Right atrium auricular region (tissue), 2 donors: Measurements from ENCODE around the gene RBM6. TPM values are rescaled to one million over a fixed set of nuclear protein-coding genes. Genes with fewer than 3 reads are reported as not detected.

Source experiments
- DNase-seq: peaks from one replicate; pipeline ENCODE4 v3.0.0-alpha.2; 2019; ENCODE audit warnings: low spot score
- H3K27ac ChIP-seq, 2 donors: fragments of 200-600 bp; sonication (generic); 1 replicate in 1 of 2; 2 replicates in 1 of 2; pipeline ENCODE4 v1.5.1; 2016 to 2019
- H3K27me3 ChIP-seq, 2 donors: fragments of 200-600 bp; sonication (generic); one replicate each; pipeline versions ENCODE4 v1.5.1 to v1.6.0; 2017 to 2019
- H3K36me3 ChIP-seq: fragments of 200-600 bp; sonication (generic); one replicate; pipeline ENCODE4 v1.5.1; 2016
- H3K4me1 ChIP-seq, 2 donors: fragments of 200-600 bp; sonication (generic); one replicate each; pipeline versions ENCODE4 v1.5.1 to v1.6.0; 2017 to 2019
- H3K4me3 ChIP-seq, 2 donors: fragments of 200-600 bp; sonication (generic); 1 replicate in 1 of 2; 2 replicates in 1 of 2; pipeline ENCODE4 v1.5.1; 2017 to 2019; ENCODE audit warnings: mild to moderate bottlenecking in 1 of 2, moderate library complexity in 1 of 2
- H3K9me3 ChIP-seq, 2 donors: fragments of 200-600 bp; sonication (generic); one replicate each; pipeline ENCODE4 v1.5.1; 2019
- CTCF ChIP-seq, 2 donors: fragments of 200-600 bp; sonication (generic); IDR thresholded peaks; one replicate each; pipeline ENCODE4 v1.5.1; 2019; ENCODE audit warnings: antibody characterized with exemption in 2 of 2
- total RNA-seq, 2 donors: library from RNA; depleted of rRNA; stranded (reverse); fragments of >200 nt; gene quantifications; one replicate each; pipeline ENCODE4 v1.1.0, GENCODE V29; 2016

RBM6 gene
- total RNA-seq, 2 donors from 2014 or later: 34.6 to 38.0 TPM

- Histone ChIP-seq H3K27ac (no peak overlapping the region), H3K4me3 (no peak overlapping the region), H3K9me3 (no peaks in the 10 kb centered on the region), H3K36me3 (peaks cover 57% of the 10 kb centered on the region), H3K27me3 (no peaks in the 10 kb centered on the region), H3K4me1 (peaks cover 0 to 38% of the 10 kb centered on the region in 2 donors)
- DNase-seq: no peak
- no peak for TF ChIP-seq CTCF (IDR thresholded peaks at IDR 0.05)
Observed at GRCh38 chr3:50090984-50091383, 151.0 kb downstream of the RBM6 start.

DNA sequence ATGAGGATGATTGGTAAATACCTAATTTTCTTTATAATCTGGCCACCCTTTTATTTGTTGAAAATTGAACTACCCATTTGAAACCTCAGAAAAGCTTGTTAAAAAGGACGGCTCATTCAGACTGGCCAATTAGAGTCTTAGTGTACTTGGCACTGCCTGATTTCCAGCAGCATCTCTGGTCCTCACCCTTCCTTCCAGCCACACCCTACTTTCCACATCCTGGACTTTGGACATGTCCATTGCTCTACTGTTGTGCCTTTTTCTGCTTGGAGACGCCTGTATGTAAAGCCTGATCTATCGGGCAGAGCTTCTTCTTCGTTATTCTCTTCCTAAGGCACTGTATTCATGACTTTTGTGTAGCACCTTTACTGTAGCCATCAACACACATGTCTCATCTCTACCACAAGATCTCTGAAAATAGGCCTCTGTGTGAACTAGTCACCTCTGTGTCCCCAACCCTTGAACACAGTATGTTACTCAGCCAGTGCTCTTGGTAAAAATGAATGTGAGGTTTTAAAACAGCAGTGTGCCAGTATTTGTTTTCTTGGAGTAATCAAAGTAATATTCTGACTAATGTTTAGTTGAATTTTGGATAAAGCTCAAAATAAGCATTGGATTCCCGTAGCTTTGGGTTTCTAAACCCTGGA, 155.5 kb downstream of the RBM6 start:
- Histone ChIP-seq H3K27ac (no peak overlapping the region), H3K27me3 (no peaks in the 10 kb centered on the region), H3K36me3 (peaks cover 100% of the 10 kb centered on the region), H3K4me1 (peaks cover 0 to 34% of the 10 kb centered on the region in 2 donors), H3K9me3 (no peaks in the 10 kb centered on the region), H3K4me3 (no peak overlapping the region)
- TF ChIP-seq CTCF (IDR thresholded peaks at IDR 0.05): no peak
- DNase-seq: no peak

- Histone ChIP-seq H3K9me3 (no peaks in the 10 kb centered on the region), H3K36me3 (peaks cover 100% of the 10 kb centered on the region), H3K4me3 (no peak overlapping the region), H3K4me1 (peaks cover 0 to 16% of the 10 kb centered on the region in 2 donors), H3K27me3 (no peaks in the 10 kb centered on the region), H3K27ac (no peak overlapping the region)
- no peak for TF ChIP-seq CTCF (IDR thresholded peaks at IDR 0.05)
- no peak for DNase-seq
Observed at GRCh38 chr3:50100386-50100785, 160.4 kb downstream of the RBM6 start.

- no peak for TF ChIP-seq CTCF (IDR thresholded peaks at IDR 0.05)
- Histone ChIP-seq H3K4me1 (peaks cover 0 to 15% of the 10 kb centered on the region in 2 donors), H3K27me3 (no peaks in the 10 kb centered on the region), H3K27ac (peak overlapping the region in 1 of 2 donors; percentile 9), H3K9me3 (no peaks in the 10 kb centered on the region), H3K36me3 (peaks cover 99% of the 10 kb centered on the region), H3K4me3 (no peak overlapping the region)
- no peak for DNase-seq
Observed at GRCh38 chr3:50100956-50101845, 161.3 kb downstream of the RBM6 start.

GRCh38 chr3:50102558-50102957, 162.6 kb downstream of the RBM6 start:
- Histone ChIP-seq H3K27ac (no peak overlapping the region), H3K9me3 (no peaks in the 10 kb centered on the region), H3K36me3 (peaks cover 99% of the 10 kb centered on the region), H3K4me3 (no peak overlapping the region), H3K27me3 (no peaks in the 10 kb centered on the region), H3K4me1 (peaks cover 0 to 15% of the 10 kb centered on the region in 2 donors)
- TF ChIP-seq CTCF (IDR thresholded peaks at IDR 0.05): no peak
- no peak for DNase-seq
